Neural progenitor cell (in vitro differentiated cells): ENCODE results near the gene NFIA. TPM values are rescaled to one million over a fixed set of nuclear protein-coding genes. Genes with fewer than 3 reads are reported as not detected.

ENCODE experiments used
- DNase-seq: peaks from one replicate; pipeline ENCODE4 v3.0.0-alpha.2; 2016; ENCODE audit warnings: low spot score
- H2AFZ ChIP-seq: fragments of 200-600 bp; sonication (generic); replicated peaks from 2 replicates; pipeline ENCODE4 v1.6.1; 2016; ENCODE audit warnings: antibody characterized with exemption
- H3F3A ChIP-seq: fragments of 200-600 bp; sonication (generic); 2 replicates; pipeline ENCODE4 v1.6.1; 2016; ENCODE audit warnings: antibody characterized with exemption, low read depth
- H3K27ac ChIP-seq: fragments of 200-600 bp; sonication (generic); 2 replicates; pipeline ENCODE4 v1.5.1; 2016; ENCODE audit warnings: mild to moderate bottlenecking
- H3K27me3 ChIP-seq: fragments of 200-600 bp; sonication (generic); 2 replicates; pipeline ENCODE4 v1.6.1; 2016; ENCODE audit warnings: mild to moderate bottlenecking, moderate library complexity
- H3K36me3 ChIP-seq: fragments of 200-600 bp; sonication (generic); 2 replicates; pipeline ENCODE4 v1.5.1; 2016
- H3K4me1 ChIP-seq: fragments of 200-600 bp; sonication (generic); 2 replicates; pipeline ENCODE4 v1.6.1; 2016; ENCODE audit warnings: mixed run types
- H3K4me2 ChIP-seq: fragments of 200-600 bp; sonication (generic); 2 replicates; pipeline ENCODE4 v1.6.1; 2016
- H3K4me3 ChIP-seq: fragments of 200-600 bp; sonication (generic); 2 replicates; pipeline ENCODE4 v1.5.1; 2016
- H3K79me2 ChIP-seq: fragments of 200-600 bp; sonication (generic); 2 replicates; pipeline ENCODE4 v1.6.1; 2016; ENCODE audit warnings: low read depth
- H3K9ac ChIP-seq: fragments of 200-600 bp; sonication (generic); 2 replicates; pipeline ENCODE4 v1.6.1; 2016
- H3K9me3 ChIP-seq: fragments of 200-600 bp; sonication (generic); 2 replicates; pipeline ENCODE4 v1.5.1; 2016; ENCODE audit warnings: low read depth
- H4K20me1 ChIP-seq: fragments of 200-600 bp; sonication (generic); 2 replicates; pipeline ENCODE4 v1.6.1; 2016; ENCODE audit warnings: low read depth
- H3K27ac Mint-ChIP-seq: 3 replicates; pipeline ENCODE4 v1.8.0; 2021; ENCODE audit warnings: mixed read lengths
- H3K27me3 Mint-ChIP-seq: 2 replicates; pipeline ENCODE4 v1.8.0; 2022; ENCODE audit warnings: low read depth, mild to moderate bottlenecking, inconsistent platforms, moderate library complexity, mixed read lengths; ENCODE audit not compliant: insufficient read depth
- H3K36me3 Mint-ChIP-seq: 3 replicates; pipeline ENCODE4 v1.8.0; 2021; ENCODE audit warnings: mixed read lengths
- H3K4me1 Mint-ChIP-seq: 3 replicates; pipeline ENCODE4 v1.8.0; 2021; ENCODE audit warnings: mixed read lengths
- H3K4me3 Mint-ChIP-seq: 3 replicates; pipeline ENCODE4 v1.8.0; 2021; ENCODE audit warnings: mild to moderate bottlenecking, moderate library complexity, mixed read lengths
- H3K9me3 Mint-ChIP-seq: 3 replicates; pipeline ENCODE4 v1.8.0; 2020; ENCODE audit warnings: mixed read lengths
- CTCF ChIP-seq: fragments of 200-600 bp; sonication (generic); IDR thresholded peaks from 2 replicates; pipeline ENCODE4 v1.5.1; 2017; ENCODE audit warnings: antibody characterized with exemption, mild to moderate bottlenecking
- EZH2 ChIP-seq: fragments of 200-600 bp; sonication (generic); IDR thresholded peaks from 2 replicates; pipeline ENCODE4 v1.6.1; 2017; ENCODE audit warnings: antibody characterized with exemption, mild to moderate bottlenecking, moderate library complexity
- EZH2phosphoT487 ChIP-seq: fragments of 200-600 bp; sonication (generic); IDR thresholded peaks from 2 replicates; pipeline ENCODE4 v1.6.1; 2017; ENCODE audit warnings: antibody characterized with exemption
- total RNA-seq: library from RNA; depleted of rRNA; stranded (reverse); fragments of >200 nt; gene quantifications from 2 replicates; pipeline ENCODE4 v1.2.3, GENCODE V29; 2015; ENCODE audit warnings: low replicate concordance

Gene NFIA
- total RNA-seq, 1 donor from 2014 or later, result 5.3 TPM

GRCh38 chr1:61273167-61273705 lies 190.9 kb downstream of the NFIA start:
- no peak for DNase-seq
- H3K4me3 ChIP-seq, result no peak overlapping the region
- H3K27me3 ChIP-seq, result no peaks in the 10 kb centered on the region
- Mint-ChIP-seq H3K27ac (no peak overlapping the region), H3K36me3 (peaks cover under 1% of the 10 kb centered on the region), H3K9me3 (no peaks in the 10 kb centered on the region), H3K4me3 (no peak overlapping the region), H3K27me3 (peaks cover 3% of the 10 kb centered on the region), H3K4me1 (peaks cover 34% of the 10 kb centered on the region)
- no peaks in the 10 kb centered on the region for H3K9me3 ChIP-seq
- H3K36me3 ChIP-seq, result no peaks in the 10 kb centered on the region
- H3F3A ChIP-seq, result peaks cover 7% of the 10 kb centered on the region
- H4K20me1 ChIP-seq, result no peaks in the 10 kb centered on the region
- no peak overlapping the region for H3K27ac ChIP-seq
- no peak overlapping the region for H2AFZ ChIP-seq
- no peaks in the 10 kb centered on the region for H3K79me2 ChIP-seq
- H3K4me1 ChIP-seq, result peaks cover 29% of the 10 kb centered on the region
- H3K4me2 ChIP-seq, result no peak overlapping the region
- TF ChIP-seq EZH2 (no peak), EZH2phosphoT487 (no peak), CTCF (no peak)
- H3K9ac ChIP-seq, result no peak overlapping the region

- Histone ChIP-seq H3F3A (peaks cover 7% of the 10 kb centered on the region), H3K9me3 (no peaks in the 10 kb centered on the region), H3K4me2 (no peak overlapping the region), H2AFZ (no peak overlapping the region), H3K9ac (no peak overlapping the region), H3K4me1 (peaks cover 23% of the 10 kb centered on the region), H3K36me3 (no peaks in the 10 kb centered on the region), H3K4me3 (no peak overlapping the region), H3K27ac (no peak overlapping the region), H3K79me2 (no peaks in the 10 kb centered on the region), H4K20me1 (no peaks in the 10 kb centered on the region), H3K27me3 (no peaks in the 10 kb centered on the region)
- Mint-ChIP-seq H3K4me3 (no peak overlapping the region), H3K36me3 (peaks cover 2% of the 10 kb centered on the region), H3K4me1 (peaks cover 28% of the 10 kb centered on the region), H3K27ac (no peak overlapping the region), H3K27me3 (peaks cover 2% of the 10 kb centered on the region), H3K9me3 (no peaks in the 10 kb centered on the region)
- no peak for DNase-seq
- TF ChIP-seq EZH2, result no peak
- no peak for TF ChIP-seq CTCF
- TF ChIP-seq EZH2phosphoT487, result no peak
These were observed 191.5 kb downstream of the NFIA start for GRCh38 chr1:61273861-61274260.

GRCh38 chr1:61274939-61275338 lies 192.6 kb downstream of the NFIA start:
- Mint-ChIP-seq H3K4me1 (peaks cover 27% of the 10 kb centered on the region), H3K4me3 (no peak overlapping the region), H3K27ac (no peak overlapping the region), H3K27me3 (peaks cover 2% of the 10 kb centered on the region), H3K36me3 (peaks cover 5% of the 10 kb centered on the region), H3K9me3 (no peaks in the 10 kb centered on the region)
- Histone ChIP-seq H3K4me1 (peaks cover 12% of the 10 kb centered on the region), H3K9ac (no peak overlapping the region), H3K4me3 (no peak overlapping the region), H3F3A (peaks cover 7% of the 10 kb centered on the region), H3K27ac (no peak overlapping the region), H3K4me2 (no peak overlapping the region), H3K36me3 (no peaks in the 10 kb centered on the region), H3K9me3 (no peaks in the 10 kb centered on the region), H3K79me2 (no peaks in the 10 kb centered on the region), H2AFZ (no peak overlapping the region), H4K20me1 (no peaks in the 10 kb centered on the region), H3K27me3 (no peaks in the 10 kb centered on the region)
- TF ChIP-seq EZH2 (no peak), CTCF (no peak), EZH2phosphoT487 (no peak)
- DNase-seq, result no peak
